Type B pancreatic cell (in vitro differentiated cells): ENCODE results near the gene DENND10. TPM values are rescaled to one million over a fixed set of nuclear protein-coding genes. Genes with fewer than 3 reads are reported as not detected.
"Not testable (repeated sequence)": the region's sequence is repeated elsewhere in the genome, so short reads cannot be mapped to it uniquely, and the experiment has no call there.

Experiments
- DNase-seq: peaks from one replicate; pipeline ENCODE4 v3.0.0; 2021; ENCODE audit warnings: mixed read lengths; ENCODE audit not compliant: unreplicated experiment; ENCODE audit errors: extremely low spot score
- H3K27ac Mint-ChIP-seq: 2 replicates; pipeline ENCODE4 v1.8.0; 2021; ENCODE audit warnings: mild to moderate bottlenecking, mixed read lengths
- H3K27me3 Mint-ChIP-seq: 2 replicates; pipeline ENCODE4 v1.8.0; 2021; ENCODE audit warnings: mixed read lengths
- H3K36me3 Mint-ChIP-seq: 2 replicates; pipeline ENCODE4 v1.8.0; 2021; ENCODE audit warnings: mixed read lengths
- H3K4me1 Mint-ChIP-seq: one replicate; pipeline ENCODE4 v1.8.0; 2021; ENCODE audit warnings: mixed read lengths; ENCODE audit not compliant: unreplicated experiment
- H3K4me3 Mint-ChIP-seq: 2 replicates; pipeline ENCODE4 v1.8.0; 2021; ENCODE audit warnings: mild to moderate bottlenecking, mixed read lengths
- H3K9me3 Mint-ChIP-seq: 2 replicates; pipeline ENCODE4 v1.8.0; 2021; ENCODE audit warnings: mixed read lengths
- CTCF ChIP-seq: fragments of 200-600 bp; sonication (generic); conservative IDR thresholded peaks from 2 replicates; pipeline ENCODE4 v1.5.0; 2021; ENCODE audit warnings: antibody characterized with exemption, mild to moderate bottlenecking
- total RNA-seq: library from RNA; stranded (reverse); gene quantifications from 2 replicates; pipeline ENCODE4 v1.2.1, GENCODE V29; 2021; ENCODE audit warnings: low replicate concordance

Gene DENND10
- total RNA-seq, 1 donor from 2014 or later = 39.4 TPM

GRCh38 chr10:119137878-119138277 lies 34.0 kb downstream of the DENND10 start:
- not testable (repeated sequence) for H3K9me3 Mint-ChIP-seq, H3K27ac Mint-ChIP-seq, DNase-seq, H3K27me3 Mint-ChIP-seq, H3K4me3 Mint-ChIP-seq, H3K4me1 Mint-ChIP-seq
- peak; percentile 18 for TF ChIP-seq CTCF
- peaks cover 24% of the 10 kb centered on the region for H3K36me3 Mint-ChIP-seq

GRCh38 chr10:119138346-119139306 lies 34.7 kb downstream of the DENND10 start:
- peaks cover 3% of the 10 kb centered on the region for H3K4me1 Mint-ChIP-seq
- H3K27ac Mint-ChIP-seq = no peak overlapping the region
- H3K9me3 Mint-ChIP-seq = no peaks in the 10 kb centered on the region
- no peak for TF ChIP-seq CTCF
- no peak for DNase-seq
- no peak overlapping the region for H3K4me3 Mint-ChIP-seq
- H3K36me3 Mint-ChIP-seq = peaks cover 18% of the 10 kb centered on the region
- no peaks in the 10 kb centered on the region for H3K27me3 Mint-ChIP-seq

GRCh38 chr10:119139464-119140067 lies 35.7 kb downstream of the DENND10 start:
- peak; percentile 59 for TF ChIP-seq CTCF
- no peak for DNase-seq
- Mint-ChIP-seq H3K36me3 (peaks cover 14% of the 10 kb centered on the region), H3K4me1 (no peaks in the 10 kb centered on the region), H3K9me3 (no peaks in the 10 kb centered on the region), H3K27me3 (no peaks in the 10 kb centered on the region), H3K4me3 (peak overlapping the region; percentile 2), H3K27ac (peak overlapping the region; percentile 48)

- no peak for TF ChIP-seq CTCF
- Mint-ChIP-seq H3K4me1 (no peaks in the 10 kb centered on the region), H3K27ac (no peak overlapping the region), H3K36me3 (peaks cover 9% of the 10 kb centered on the region), H3K27me3 (no peaks in the 10 kb centered on the region), H3K9me3 (no peaks in the 10 kb centered on the region), H3K4me3 (no peak overlapping the region)
- no peak for DNase-seq
These were observed 36.8 kb downstream of the DENND10 start for GRCh38 chr10:119140603-119141245.

GRCh38 chr10:119143657-119144056 lies 39.7 kb downstream of the DENND10 start:
- DNase-seq = no peak
- H3K4me1 Mint-ChIP-seq = no peaks in the 10 kb centered on the region
- H3K27ac Mint-ChIP-seq = no peak overlapping the region
- peaks cover 5% of the 10 kb centered on the region for H3K36me3 Mint-ChIP-seq
- no peak for TF ChIP-seq CTCF
- no peak overlapping the region for H3K4me3 Mint-ChIP-seq
- H3K9me3 Mint-ChIP-seq = no peaks in the 10 kb centered on the region
- no peaks in the 10 kb centered on the region for H3K27me3 Mint-ChIP-seq
